ENCODE results near the gene POLG2. TPM values are rescaled to one million over a fixed set of nuclear protein-coding genes. Genes with fewer than 3 reads are reported as not detected.

The POLG2 gene
- total and polyA plus RNA-seq, 2 of the 8 experiments (the other 6 are each of a cell fraction or from before 2014, with no cell fraction given): 9.7 to 34.3 TPM

- no peak overlapping the region for H3K18ac ChIP-seq (ENCODE audit: extremely low read depth, low read length)
- H3K9ac ChIP-seq (replicated peaks in 1 of 4; ENCODE audit: extremely low read depth in 1 of 4, low read depth in 3 of 4, low read length in 3 of 4): no peak overlapping the region
- H2AFZ ChIP-seq (ENCODE audit: low read length): no peak overlapping the region
- H3K9me3 ChIP-seq (ENCODE audit: insufficient read depth in 2 of 2, low read depth in 1 of 2, low read length in 1 of 2): peaks cover 0 to 2% of the 10 kb centered on the region in 2 experiments; a peak in 1 of 4 replicates
- ChIA-PET CTCF (ENCODE audit: partially characterized antibody) (interaction anchor here (0.6 to 6.0 kb wide), 2 partner anchors 67 to 108 kb away, joined by 3 to 112 read pairs; no protein-coding TSS in a partner anchor), POLR2A (ENCODE audit: partially characterized antibody) (interaction anchor here (11.8 kb wide), 1 partner anchor 16 kb away, joined by 320 read pairs; the partner anchor contains the start of genes CEP95 and DDX5)
- H3K4me2 ChIP-seq (ENCODE audit: insufficient read depth in 1 of 2, low read depth in 2 of 2, low read length in 2 of 2): no peak overlapping the region
- no peak overlapping the region for H2BK15ac ChIP-seq (ENCODE audit: low read length)
- 92% methylated on average over 2 of the region's 2 CpGs; no CpG with 5 or more reads in 1 of the 2 experiments for WGBS, 2 experiments (ENCODE audit: extremely low coverage in 1 of 2, insufficient coverage in 1 of 2, insufficient read length in 1 of 2, insufficient replicate concordance in 2 of 2, low coverage in 1 of 2, low lambda C conversion rate in 2 of 2, missing lambda C conversion rate in 1 of 2)
- FAIRE-seq (no peak), DNase-seq (ENCODE audit: low read depth in 1 of 2, low spot score in 2 of 2) (no peak)
- H3K4me1 ChIP-seq (replicated peaks in 1 of 4; ENCODE audit: control insufficient read depth in 3 of 4, insufficient read depth in 4 of 4, low read length in 3 of 4): no peaks in the 10 kb centered on the region
- H2BK20ac ChIP-seq (ENCODE audit: low read length): no peak overlapping the region
- H3K79me2 ChIP-seq (ENCODE audit: control insufficient read depth in 1 of 2, insufficient read depth in 2 of 2, low read length in 2 of 2): peaks cover 0 to 4% of the 10 kb centered on the region in 2 experiments; a peak in 2 of 4 replicates
- no peak overlapping the region for H3K23ac ChIP-seq (ENCODE audit: insufficient read length)
- no peak overlapping the region for H3K4me3 ChIP-seq (ENCODE audit: extremely low read depth in 1 of 4, insufficient read depth in 2 of 4, low read depth in 3 of 4, low read length in 4 of 4)
- H3K4ac ChIP-seq (replicated peaks; ENCODE audit: insufficient read length, low read depth, low read length): no peak overlapping the region
- H3K23me2 ChIP-seq (ENCODE audit: low read depth, low read length): no peaks in the 10 kb centered on the region
- H4K5ac ChIP-seq (ENCODE audit: insufficient read length, low read depth, low read length): no peak overlapping the region
- no peak overlapping the region for H3K56ac ChIP-seq (replicated peaks; ENCODE audit: insufficient read length, low read depth, low read length)
- peaks cover 0 to 3% of the 10 kb centered on the region in 2 experiments for H4K20me1 ChIP-seq (replicated peaks in 1 of 2; ENCODE audit: control insufficient read depth in 1 of 2, insufficient read depth in 2 of 2, low read length in 2 of 2)
- H2AK5ac ChIP-seq (ENCODE audit: low read depth, low read length): no peak overlapping the region
- no peak overlapping the region for H2BK120ac ChIP-seq (replicated peaks; ENCODE audit: low read depth, low read length)
- peaks cover 21 to 92% (median 60%) of the 10 kb centered on the region in 4 experiments for H3K36me3 ChIP-seq (ENCODE audit: control insufficient read depth in 2 of 4, insufficient read depth in 4 of 4, low read length in 3 of 4)
- no peak overlapping the region for H2BK5ac ChIP-seq (ENCODE audit: low read depth, low read length)
- peaks cover 2% of the 10 kb centered on the region; the same call in 1 of the 2 replicates for H3K79me1 ChIP-seq (ENCODE audit: low read depth, low read length)
- no peak overlapping the region for H3K14ac ChIP-seq (ENCODE audit: insufficient read length)
- TF ChIP-seq FOSL1 (IDR thresholded peaks at IDR 0.05; ENCODE audit: insufficient read depth, low read depth, low read length) (no peak), BCL11A (IDR thresholded peaks at IDR 0.05; ENCODE audit: low read depth in 2 of 2, low read length in 2 of 2) (no peak), SRF (IDR thresholded peaks at IDR 0.05; ENCODE audit: low read depth, low read length) (no peak), EZH2 (IDR thresholded peaks at IDR 0.05; ENCODE audit: low read depth, low read length, severe bottlenecking) (no peak), EGR1 (IDR thresholded peaks at IDR 0.05; ENCODE audit: borderline replicate concordance, low read depth, low read length) (no peak), CBX5 (IDR thresholded peaks at IDR 0.05; ENCODE audit: low read depth, low read length) (no peak)
- no peaks in the 10 kb centered on the region for H3K27me3 ChIP-seq (replicated peaks in 1 of 4; ENCODE audit: control insufficient read depth in 3 of 4, extremely low read depth in 1 of 4, insufficient read depth in 3 of 4, low read length in 3 of 4)
- H4K8ac ChIP-seq (ENCODE audit: extremely low read depth, insufficient read depth, low read length): no peak overlapping the region
- H4K91ac ChIP-seq (replicated peaks; ENCODE audit: insufficient read length, low read length): no peak overlapping the region
- H2BK12ac ChIP-seq (ENCODE audit: low read depth, low read length): no peak overlapping the region
- H3K27ac ChIP-seq (ENCODE audit: low read depth, low read length): no peak overlapping the region
Observed at GRCh38 chr17:64488301-64488700, 8.6 kb downstream of the POLG2 start.
